Esophagus (tissue), 2 donors: ENCODE data around the gene WRAP53. TPM values are rescaled to one million over a fixed set of nuclear protein-coding genes. Genes with fewer than 3 reads are reported as not detected.

Experiments
- H3K27ac ChIP-seq, 2 donors: one replicate each; pipeline ENCODE4 v1.5.1; 2013; ENCODE audit warnings: low read depth in 2 of 2, mild to moderate bottlenecking in 2 of 2, inconsistent platforms in 1 of 2, low read length in 1 of 2, moderate library complexity in 1 of 2
- H3K27me3 ChIP-seq, 2 donors: one replicate each; pipeline ENCODE4 v1.6.1; 2013; ENCODE audit warnings: low read length in 2 of 2, control low read depth in 1 of 2, mild to moderate bottlenecking in 1 of 2; ENCODE audit not compliant: insufficient read depth in 2 of 2, control insufficient read depth in 1 of 2
- H3K36me3 ChIP-seq, 2 donors: one replicate each; pipeline ENCODE4 v1.6.1; 2013; ENCODE audit warnings: low read length in 1 of 2; ENCODE audit not compliant: control insufficient read depth in 2 of 2, insufficient read depth in 2 of 2
- H3K4me1 ChIP-seq, 2 donors: one replicate each; pipeline ENCODE4 v1.6.1; 2013; ENCODE audit warnings: low read length in 1 of 2; ENCODE audit not compliant: control insufficient read depth in 2 of 2, insufficient read depth in 2 of 2
- H3K4me3 ChIP-seq, 2 donors: one replicate each; pipeline ENCODE4 v1.5.1; 2013; ENCODE audit warnings: low read length in 2 of 2, mild to moderate bottlenecking in 2 of 2, low read depth in 1 of 2, moderate library complexity in 1 of 2
- H3K9me3 ChIP-seq, 2 donors: one replicate each; pipeline ENCODE4 v1.6.1; 2013; ENCODE audit warnings: mild to moderate bottlenecking in 2 of 2, low read depth in 1 of 2, low read length in 1 of 2, moderate library complexity in 1 of 2; ENCODE audit not compliant: control insufficient read depth in 2 of 2, insufficient read depth in 1 of 2
- WGBS, 2 donors: extraction: QIAGEN DNeasy Blood & Tissue Kit; methylation state at CpG; one replicate each; pipeline ENCODE4 v1.1.7; 2013; 5-methylcytosine and 5-hydroxymethylcytosine counted together
- polyA plus RNA-seq, 2 donors: library from polyadenylated mRNA; stranded (reverse); fragments of 200-250 nt; gene quantifications; one replicate each; pipeline ENCODE4 v1.2.3, GENCODE V29; 2013
- donor health status: healthy with polysubstance abuse.
- donor health status: Bipolar disorder and iron deficiency.

The WRAP53 gene
- polyA plus RNA-seq, 2 donors: 5.5 to 13.3 TPM

- Histone ChIP-seq H3K4me1 (peaks cover 0 to 6% of the 10 kb centered on the region in 2 donors), H3K36me3 (no peaks in the 10 kb centered on the region), H3K27ac (no peak overlapping the region), H3K4me3 (no peak overlapping the region), H3K27me3 (peaks cover 0 to 5% of the 10 kb centered on the region in 2 donors), H3K9me3 (no peaks in the 10 kb centered on the region)
- WGBS, 2 donors: 66% methylated on average over 12 of the region's 12 CpGs
Observed at GRCh38 chr17:7652388-7653356, 35.6 kb upstream of the WRAP53 start.

- H3K27me3 ChIP-seq: peaks cover 0 to 5% of the 10 kb centered on the region in 2 donors
- 79 to 81% methylated on average over 15 to 16 of the region's 16 CpGs for WGBS, 2 donors
- H3K36me3 ChIP-seq: no peaks in the 10 kb centered on the region
- H3K27ac ChIP-seq: no peak overlapping the region
- H3K4me3 ChIP-seq: no peak overlapping the region
- H3K9me3 ChIP-seq: no peaks in the 10 kb centered on the region
- peaks cover 0 to 6% of the 10 kb centered on the region in 2 donors for H3K4me1 ChIP-seq
Observed at GRCh38 chr17:7654832-7655540, 33.3 kb upstream of the WRAP53 start.

GRCh38 chr17:7655541-7655840 lies 32.8 kb upstream of the WRAP53 start:
- Histone ChIP-seq H3K27ac (no peak overlapping the region), H3K9me3 (no peaks in the 10 kb centered on the region), H3K4me3 (no peak overlapping the region), H3K4me1 (peaks cover 0 to 6% of the 10 kb centered on the region in 2 donors), H3K36me3 (no peaks in the 10 kb centered on the region), H3K27me3 (peaks cover 0 to 5% of the 10 kb centered on the region in 2 donors)
- WGBS, 2 donors: 88 to 92% methylated on average over 17 of the region's 17 CpGs

- Histone ChIP-seq H3K27ac (no peak overlapping the region), H3K9me3 (no peaks in the 10 kb centered on the region), H3K27me3 (no peaks in the 10 kb centered on the region), H3K4me3 (no peak overlapping the region), H3K4me1 (no peaks in the 10 kb centered on the region), H3K36me3 (no peaks in the 10 kb centered on the region)
- 57 to 60% methylated on average over 10 of the region's 10 CpGs for WGBS, 2 donors
Observed at GRCh38 chr17:7656958-7657609, 31.2 kb upstream of the WRAP53 start.

GRCh38 chr17:7667656-7668406 lies 20.4 kb upstream of the WRAP53 start:
- H3K9me3 ChIP-seq: no peaks in the 10 kb centered on the region
- no peak overlapping the region for H3K4me3 ChIP-seq
- H3K4me1 ChIP-seq: no peaks in the 10 kb centered on the region
- WGBS, 2 donors: 67 to 72% methylated on average over 10 of the region's 10 CpGs
- H3K27me3 ChIP-seq: no peaks in the 10 kb centered on the region
- no peak overlapping the region for H3K27ac ChIP-seq
- peaks cover 0 to 21% of the 10 kb centered on the region in 2 donors for H3K36me3 ChIP-seq

- Histone ChIP-seq H3K27me3 (no peaks in the 10 kb centered on the region), H3K4me3 (no peak overlapping the region), H3K27ac (no peak overlapping the region), H3K9me3 (peaks cover 0 to 1% of the 10 kb centered on the region in 2 donors), H3K4me1 (no peaks in the 10 kb centered on the region), H3K36me3 (peaks cover 4 to 24% of the 10 kb centered on the region in 2 donors)
- 91 to 96% methylated on average over 7 of the region's 7 CpGs for WGBS, 2 donors
Observed at GRCh38 chr17:7668482-7668881, 19.8 kb upstream of the WRAP53 start.

GRCh38 chr17:7673239-7673638 lies 15.0 kb upstream of the WRAP53 start:
- Histone ChIP-seq H3K36me3 (peaks cover 19 to 38% of the 10 kb centered on the region in 2 donors), H3K9me3 (peaks cover 0 to 6% of the 10 kb centered on the region in 2 donors), H3K27me3 (no peaks in the 10 kb centered on the region), H3K27ac (no peak overlapping the region), H3K4me1 (no peaks in the 10 kb centered on the region), H3K4me3 (no peak overlapping the region)
- 94 to 97% methylated on average over 2 of the region's 2 CpGs for WGBS, 2 donors

GRCh38 chr17:7674934-7675333 lies 13.3 kb upstream of the WRAP53 start:
- WGBS, 2 donors: 90% methylated on average over 14 of the region's 14 CpGs
- Histone ChIP-seq H3K27me3 (no peaks in the 10 kb centered on the region), H3K9me3 (peaks cover 0 to 6% of the 10 kb centered on the region in 2 donors), H3K4me1 (no peaks in the 10 kb centered on the region), H3K4me3 (no peak overlapping the region), H3K27ac (no peak overlapping the region), H3K36me3 (peaks cover 19 to 32% of the 10 kb centered on the region in 2 donors)

GRCh38 chr17:7676533-7676932 lies 11.7 kb upstream of the WRAP53 start:
- peaks cover 19 to 24% of the 10 kb centered on the region in 2 donors for H3K36me3 ChIP-seq
- WGBS, 2 donors: 86 to 89% methylated on average over 5 of the region's 5 CpGs

More at GRCh38 chr17:7676533-7676932, 11.7 kb upstream of the WRAP53 start:
- Histone ChIP-seq H3K27me3 (no peaks in the 10 kb centered on the region), H3K27ac (no peak overlapping the region), H3K4me1 (no peaks in the 10 kb centered on the region), H3K4me3 (no peak overlapping the region), H3K9me3 (peaks cover 0 to 6% of the 10 kb centered on the region in 2 donors)
